ENCODE results near the gene SERTM1. TPM values are rescaled to one million over a fixed set of nuclear protein-coding genes. Genes with fewer than 3 reads are reported as not detected.

The SERTM1 gene
- total RNA-seq, 4 donors from 2014 or later, result 1.3 to 6.6 (median 4.0) TPM

GRCh38 chr13:36650611-36651010 is 23.2 kb upstream of the SERTM1 start:
- TF ChIP-seq CTCF (IDR thresholded peaks at IDR 0.05) (no peak), POLR2A (IDR thresholded peaks at IDR 0.05) (no peak)
- H3K4me1 ChIP-seq, result no peaks in the 10 kb centered on the region
- WGBS, 2 donors, result 91 to 95% methylated on average over 1 of the region's 1 CpG
- no peaks in the 10 kb centered on the region for H3K27me3 ChIP-seq
- H3K27ac ChIP-seq, result no peak overlapping the region
- no peak overlapping the region for H3K4me3 ChIP-seq (replicated peaks in 1 of 3)
- H3K36me3 ChIP-seq, result no peaks in the 10 kb centered on the region
- no peaks in the 10 kb centered on the region for H3K9me3 ChIP-seq
- intact Hi-C loops (cut with DNase I), result no loop called here
- no peak for DNase-seq

GRCh38 chr13:36665630-36666029 is 8.2 kb upstream of the SERTM1 start:
- Histone ChIP-seq H3K4me3 (replicated peaks in 1 of 3) (no peak overlapping the region), H3K36me3 (no peaks in the 10 kb centered on the region), H3K9me3 (no peaks in the 10 kb centered on the region), H3K4me1 (no peaks in the 10 kb centered on the region), H3K27me3 (no peaks in the 10 kb centered on the region), H3K27ac (no peak overlapping the region)
- 89 to 91% methylated on average over 3 of the region's 3 CpGs for WGBS, 2 donors
- TF ChIP-seq POLR2A (IDR thresholded peaks at IDR 0.05) (no peak), CTCF (IDR thresholded peaks at IDR 0.05) (no peak)
- DNase-seq, result no peak
- intact Hi-C loops (cut with DNase I), result no loop called here

- WGBS, 2 donors, result 87 to 89% methylated on average over 9 of the region's 9 CpGs
- intact Hi-C loops (cut with DNase I), result no loop called here
- Histone ChIP-seq H3K4me3 (replicated peaks in 1 of 3) (no peak overlapping the region), H3K27ac (no peak overlapping the region), H3K36me3 (no peaks in the 10 kb centered on the region), H3K27me3 (no peaks in the 10 kb centered on the region), H3K9me3 (no peaks in the 10 kb centered on the region), H3K4me1 (no peaks in the 10 kb centered on the region)
- TF ChIP-seq POLR2A (IDR thresholded peaks at IDR 0.05), result no peak
- TF ChIP-seq CTCF (IDR thresholded peaks at IDR 0.05), result no peak
- DNase-seq, result no peak
Measured at GRCh38 chr13:36666477-36667229, 7.2 kb upstream of the SERTM1 start.

GRCh38 chr13:36668316-36668715 is 5.5 kb upstream of the SERTM1 start:
- intact Hi-C loops (cut with DNase I), result no loop called here
- no peaks in the 10 kb centered on the region for H3K27me3 ChIP-seq
- TF ChIP-seq POLR2A (IDR thresholded peaks at IDR 0.05) (no peak), CTCF (IDR thresholded peaks at IDR 0.05) (no peak)
- H3K9me3 ChIP-seq, result no peaks in the 10 kb centered on the region
- no peaks in the 10 kb centered on the region for H3K36me3 ChIP-seq
- peaks cover 0 to 1% of the 10 kb centered on the region in 2 donors for H3K4me1 ChIP-seq
- no peak overlapping the region for H3K27ac ChIP-seq
- H3K4me3 ChIP-seq (replicated peaks in 1 of 3), result no peak overlapping the region
- 78 to 85% methylated on average over 2 of the region's 2 CpGs for WGBS, 2 donors
- no peak for DNase-seq

- H3K36me3 ChIP-seq, result no peaks in the 10 kb centered on the region
- no peaks in the 10 kb centered on the region for H3K27me3 ChIP-seq
- H3K9me3 ChIP-seq, result no peaks in the 10 kb centered on the region
- H3K4me3 ChIP-seq (replicated peaks in 1 of 3), result peak overlapping the region in 1 of 3 donors; percentile 52
- 52 to 64% methylated on average over 11 of the region's 11 CpGs for WGBS, 2 donors
- no peak for DNase-seq
- intact Hi-C loops (cut with DNase I), result no loop called here
- TF ChIP-seq POLR2A (IDR thresholded peaks at IDR 0.05) (no peak), CTCF (IDR thresholded peaks at IDR 0.05) (no peak)
- no peak overlapping the region for H3K27ac ChIP-seq
- H3K4me1 ChIP-seq, result peaks cover 0 to 5% of the 10 kb centered on the region in 2 donors
Measured at GRCh38 chr13:36673352-36673751, 468 bp upstream of the SERTM1 start.

Measured in thyroid gland (tissue), 4 donors.